GM13977 (cell line): ENCODE results near the gene MINDY4.

Experiments
- DNase-seq: peaks from one replicate; pipeline ENCODE4 v3.0.0; 2012; ENCODE audit warnings: low spot score
- CTCF ChIP-seq: IDR thresholded peaks from 2 replicates; pipeline ENCODE4 v1.5.1; 2012; ENCODE audit warnings: mild to moderate bottlenecking, control low read depth; ENCODE audit not compliant: insufficient read depth; ENCODE audit errors: extremely low read depth, missing control alignments
- in situ Hi-C: fragments of 300-500 bp; cut with MboI; formaldehyde crosslinking; loops from one replicate; pipeline ENCODE4 v1.12.0; 2022; ENCODE audit warnings: low sequenced_read_pairs, low pct_unique_long_range_greater_than_20kb, mixed read lengths, inconsistent platforms; ENCODE audit not compliant: unreplicated experiment

MINDY4 gene

GRCh38 chr7:30850426-30850825, 79.2 kb downstream of the MINDY4 start:
- TF ChIP-seq CTCF = no peak
- in situ Hi-C loops = no loop called here
- no peak for DNase-seq

- in situ Hi-C loops = no loop called here
- no peak for DNase-seq
- TF ChIP-seq CTCF = no peak
These were observed 80.6 kb downstream of the MINDY4 start for GRCh38 chr7:30851651-30852307.

- in situ Hi-C loops = no loop called here
- no peak for DNase-seq
- no peak for TF ChIP-seq CTCF
These were observed 81.1 kb downstream of the MINDY4 start for GRCh38 chr7:30852308-30852684.

- DNase-seq = no peak
- in situ Hi-C loops = no loop called here
- TF ChIP-seq CTCF = no peak
These were observed 81.6 kb downstream of the MINDY4 start for GRCh38 chr7:30852744-30853288.

- DNase-seq = no peak
- no peak for TF ChIP-seq CTCF
- in situ Hi-C loops = no loop called here
These were observed 82.4 kb downstream of the MINDY4 start for GRCh38 chr7:30853576-30853975.

GRCh38 chr7:30855936-30856335, 84.7 kb downstream of the MINDY4 start:
- no peak for TF ChIP-seq CTCF
- in situ Hi-C loops = no loop called here

More at GRCh38 chr7:30855936-30856335, 84.7 kb downstream of the MINDY4 start:
- no peak for DNase-seq
